Nucleus accumbens (tissue), 56 donors: ENCODE measurements around the gene ATXN10.

ENCODE experiments used
- DNase-seq, 56 donors: peaks; one replicate each; lab custom pipeline; 2025; lab: John Stamatoyannopoulos, UW

ATXN10 gene

DNA sequence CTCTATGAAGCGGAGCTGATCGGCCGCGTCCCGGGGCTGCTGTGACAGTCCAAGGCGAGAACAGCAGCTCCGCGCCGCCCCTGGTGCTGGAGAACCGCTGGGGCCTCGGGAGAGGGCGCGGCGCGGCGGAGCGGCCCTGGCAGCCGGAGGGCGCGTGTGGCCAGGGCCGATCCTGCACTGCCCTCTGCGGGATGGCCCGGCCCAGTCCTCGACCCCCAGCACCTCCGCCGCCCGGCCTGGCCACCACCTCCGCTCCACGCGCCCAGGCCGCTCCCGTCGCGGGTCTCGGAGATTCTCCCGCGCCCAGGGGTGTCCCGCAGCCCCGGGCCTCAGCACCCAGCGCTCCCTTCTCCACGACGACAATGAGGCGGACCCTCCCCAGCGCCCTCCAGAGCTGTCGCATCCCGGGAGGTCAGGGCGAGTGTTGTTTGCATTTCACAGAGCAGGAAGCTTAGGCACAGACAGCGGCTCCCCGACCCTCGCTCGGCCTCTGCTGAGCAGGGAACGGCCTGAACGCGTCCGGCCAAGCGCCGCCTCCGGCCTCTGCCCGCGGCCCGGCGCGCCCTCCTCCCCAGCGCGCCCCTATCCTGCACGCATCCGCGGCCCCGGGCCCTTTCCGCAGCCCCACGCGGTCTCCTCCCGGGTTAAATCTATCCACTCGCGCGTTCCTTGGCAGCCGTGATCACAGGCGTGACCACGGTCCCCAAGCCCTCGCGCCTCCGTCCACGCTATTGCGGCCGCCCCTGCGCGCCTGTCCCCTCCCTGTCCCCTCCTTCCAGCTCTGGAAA is 195.7 kb downstream of the ATXN10 start:
- DNase-seq: peak in 1 of 56 donors; percentile 27

DNA sequence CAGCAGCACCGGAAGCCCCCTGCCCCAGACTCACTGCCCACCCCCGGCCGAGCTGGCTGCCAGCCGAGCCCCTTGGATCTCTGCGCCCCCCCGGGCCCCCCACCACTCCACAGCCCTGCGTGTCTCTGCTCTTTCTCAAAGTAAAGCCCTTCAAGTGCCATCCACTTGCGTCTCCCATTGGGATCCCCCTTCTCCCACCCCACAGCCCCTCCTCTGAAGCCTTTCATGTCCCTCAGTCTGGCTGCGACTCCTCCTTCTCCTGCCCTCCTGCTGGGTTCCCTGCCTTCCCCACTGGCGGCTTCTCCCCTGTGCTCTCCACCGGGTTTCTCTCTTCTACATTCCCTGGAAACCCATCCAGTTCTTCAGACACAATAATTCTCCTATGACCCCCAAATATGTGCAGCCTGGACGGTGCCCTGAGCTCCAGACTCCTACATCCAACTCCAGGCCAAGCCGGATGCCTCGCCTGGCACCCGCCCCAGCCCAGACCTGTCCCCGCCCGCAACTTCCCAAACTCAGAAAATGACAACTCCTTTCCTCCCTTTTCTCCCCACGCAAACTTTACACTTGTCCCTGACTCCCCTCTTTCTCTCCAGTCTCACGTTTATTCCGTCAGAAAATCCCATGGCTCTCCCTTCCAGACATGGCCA is 196.4 kb downstream of the ATXN10 start:
- no peak for DNase-seq

DNA sequence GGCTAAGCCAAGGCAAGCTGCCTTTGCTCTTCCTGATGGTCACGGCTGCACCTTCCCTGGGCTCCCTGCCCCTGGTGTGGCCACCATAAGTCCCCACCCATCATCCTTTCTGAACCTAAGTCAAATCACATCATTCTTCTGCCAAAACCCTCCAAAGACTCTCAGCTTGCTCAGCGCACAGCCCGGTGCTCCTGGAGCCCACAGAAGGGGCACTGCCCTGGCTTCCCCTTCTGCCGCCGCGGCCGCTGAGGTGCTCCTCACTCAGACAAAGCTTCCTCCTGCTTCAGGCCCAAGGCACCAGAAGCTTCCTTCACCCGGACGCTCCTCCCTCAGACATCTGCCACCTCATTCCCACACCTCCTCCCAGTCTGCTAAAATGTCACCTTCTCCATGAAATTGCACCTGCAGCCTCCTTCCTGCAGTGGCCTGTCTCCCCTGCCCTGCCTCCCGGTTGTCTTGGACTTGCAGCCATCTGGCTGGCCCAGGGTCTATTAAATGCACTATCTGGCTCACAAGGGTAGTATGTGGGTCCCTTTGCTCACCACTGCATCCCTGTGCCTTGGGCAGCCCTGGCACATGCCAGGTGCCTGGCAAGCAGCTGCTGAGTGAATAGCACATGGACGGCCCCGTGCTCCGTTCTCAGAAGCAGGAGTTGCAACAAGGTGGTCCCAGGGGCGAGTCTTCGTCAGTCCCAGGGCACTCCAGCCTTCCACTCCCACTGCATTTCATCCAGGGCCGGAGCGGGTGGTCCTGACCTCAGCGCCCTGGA is 197.1 kb downstream of the ATXN10 start:
- DNase-seq: no peak

DNA sequence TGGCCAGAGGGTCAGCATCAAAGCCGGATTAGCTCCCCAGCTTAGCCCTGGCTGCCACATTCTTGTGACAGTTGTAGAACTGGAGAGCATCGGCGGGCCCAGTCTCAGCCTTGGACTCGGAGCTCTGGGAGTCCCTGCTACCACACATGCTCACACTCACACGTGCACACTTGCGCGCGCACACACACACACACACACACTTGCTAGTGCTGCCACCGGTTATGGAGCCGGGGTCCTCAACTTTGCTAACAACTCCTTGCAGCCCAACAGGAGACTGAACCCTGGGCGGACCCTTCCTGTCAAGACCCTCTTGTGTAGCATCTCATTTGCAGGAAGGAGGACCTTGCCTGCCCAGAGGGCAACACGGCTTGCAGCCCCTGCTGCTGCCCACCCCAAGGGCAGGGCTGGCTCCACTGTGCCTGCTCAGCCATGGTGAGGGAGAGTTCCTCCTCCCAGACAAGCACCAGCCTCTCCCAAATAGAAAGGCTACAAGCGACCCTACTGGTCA is 197.8 kb downstream of the ATXN10 start:
- DNase-seq: no peak

DNA sequence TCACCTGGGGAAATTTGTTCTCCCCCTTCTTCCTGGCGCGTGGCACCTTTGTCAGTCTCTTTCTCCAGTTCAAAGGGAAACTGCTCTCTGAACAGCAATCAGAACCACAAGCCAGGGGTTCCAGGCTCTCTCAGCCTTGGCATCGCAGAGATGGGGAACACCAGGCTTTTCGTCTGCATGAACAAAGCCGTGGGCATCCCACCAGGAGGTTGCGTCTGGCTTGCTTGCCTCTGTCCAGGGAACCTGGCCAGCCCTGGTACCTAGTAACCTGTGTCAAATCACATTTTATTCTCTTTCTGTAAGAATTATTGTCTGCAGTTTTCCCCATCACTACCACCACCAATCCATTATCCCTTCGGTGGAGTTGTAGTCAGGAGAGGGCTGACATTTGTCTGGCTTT is 198.4 kb downstream of the ATXN10 start:
- DNase-seq: no peak

DNA sequence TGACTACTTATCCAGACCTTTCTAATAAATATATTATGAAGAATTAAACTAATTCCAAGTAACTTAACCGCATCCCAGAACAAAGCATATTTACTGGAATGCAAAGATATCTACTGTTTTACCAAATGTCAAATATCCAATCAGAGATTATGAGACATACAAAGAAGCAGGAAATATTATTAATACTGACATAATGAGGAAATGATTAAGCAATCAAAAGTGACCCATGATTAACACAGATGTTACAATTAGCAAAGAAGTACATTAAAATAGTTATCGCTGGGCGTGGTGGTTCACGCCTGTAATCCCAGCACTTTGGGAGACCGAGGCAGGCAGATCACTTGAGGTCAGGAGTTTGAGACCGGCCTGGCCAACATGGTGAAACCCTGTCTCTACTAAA is 200.1 kb downstream of the ATXN10 start:
- no peak for DNase-seq

DNA sequence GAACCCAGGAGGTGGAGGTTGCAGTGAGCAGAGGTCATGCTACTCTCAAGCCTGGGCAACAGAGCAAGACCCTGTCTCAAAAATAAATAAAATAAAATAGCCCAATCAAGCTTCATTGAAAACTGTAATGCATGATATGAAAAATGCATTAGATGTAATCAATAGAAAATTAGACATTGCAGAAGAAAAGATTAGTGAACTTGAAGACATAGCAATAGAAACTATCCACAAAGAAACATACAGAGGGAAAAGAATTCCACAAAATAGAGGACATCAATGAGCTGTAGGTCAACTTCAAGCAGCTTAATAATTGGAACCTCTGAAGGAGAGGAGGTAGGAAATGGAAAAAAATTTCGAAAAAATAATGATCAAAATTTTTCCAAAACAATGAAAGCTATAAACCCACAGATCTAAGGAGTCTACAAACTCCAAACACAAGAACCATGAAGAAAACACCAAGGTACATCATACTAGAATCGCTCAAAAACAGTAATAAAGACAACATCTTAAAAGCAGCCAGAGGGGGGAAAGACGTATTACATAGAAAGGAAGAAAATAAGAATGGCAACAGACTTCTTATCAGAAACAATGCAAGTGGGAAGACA is 201.1 kb downstream of the ATXN10 start:
- no peak for DNase-seq

DNA sequence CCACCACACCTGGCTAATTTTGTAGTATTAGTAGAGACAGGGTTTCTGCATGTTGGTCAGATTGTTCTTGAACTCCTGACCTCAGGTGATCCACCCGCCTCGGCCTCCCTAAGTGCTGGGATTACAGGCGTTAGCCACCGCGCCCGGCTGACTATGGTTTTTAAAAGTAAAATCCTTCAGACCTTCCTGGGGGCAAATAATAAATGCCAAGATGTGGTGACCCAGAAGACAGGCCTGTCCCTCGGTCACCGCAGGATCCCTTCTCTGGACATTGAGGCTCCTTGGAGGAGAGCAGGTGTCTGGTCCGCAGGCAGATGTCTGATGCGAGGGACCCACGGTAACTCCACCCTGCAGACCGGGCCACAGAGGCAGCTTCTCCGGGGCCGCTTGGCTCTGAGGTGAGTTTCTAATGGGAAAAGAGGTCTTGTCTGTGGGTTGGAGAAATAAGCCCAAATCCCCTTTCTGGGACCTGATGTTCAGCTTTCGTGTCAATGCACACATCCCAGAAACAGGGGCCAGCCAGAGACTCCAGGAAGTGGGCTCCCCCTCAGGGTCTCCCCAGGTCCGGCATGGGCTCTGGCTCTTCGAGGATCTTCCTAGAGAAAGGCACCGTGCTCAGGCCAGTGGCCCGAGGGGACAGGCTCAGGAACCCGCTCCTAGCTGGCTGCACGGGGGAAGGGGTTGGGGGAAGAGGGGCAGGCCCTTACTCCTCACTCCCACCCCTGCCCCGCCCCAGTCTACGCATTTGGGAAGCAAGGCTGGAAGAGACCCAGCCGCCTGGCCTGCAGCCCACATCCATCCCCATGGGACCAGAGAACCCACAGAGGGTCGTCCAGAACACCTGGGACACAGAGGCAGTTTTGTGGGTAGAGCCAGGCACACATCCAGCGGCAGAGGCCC is 204.8 kb downstream of the ATXN10 start:
- DNase-seq: no peak

DNA sequence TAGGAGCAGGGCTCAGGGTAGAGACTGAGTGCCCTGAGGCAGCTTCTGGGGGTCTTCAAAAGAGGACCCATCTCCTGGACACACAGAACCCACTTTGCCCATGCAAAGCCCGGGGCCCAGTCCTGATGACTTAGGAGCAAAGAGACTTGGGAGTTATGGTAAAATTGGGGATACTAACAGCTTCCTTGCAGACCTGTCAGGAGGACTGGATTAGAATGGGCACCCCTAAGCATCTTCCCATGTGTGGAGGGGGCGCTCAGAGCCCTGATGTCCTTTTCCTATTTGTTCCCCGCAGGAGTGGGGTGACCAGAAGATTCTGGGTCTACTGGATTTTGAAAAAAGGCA is 205.4 kb downstream of the ATXN10 start:
- no peak for DNase-seq

DNA sequence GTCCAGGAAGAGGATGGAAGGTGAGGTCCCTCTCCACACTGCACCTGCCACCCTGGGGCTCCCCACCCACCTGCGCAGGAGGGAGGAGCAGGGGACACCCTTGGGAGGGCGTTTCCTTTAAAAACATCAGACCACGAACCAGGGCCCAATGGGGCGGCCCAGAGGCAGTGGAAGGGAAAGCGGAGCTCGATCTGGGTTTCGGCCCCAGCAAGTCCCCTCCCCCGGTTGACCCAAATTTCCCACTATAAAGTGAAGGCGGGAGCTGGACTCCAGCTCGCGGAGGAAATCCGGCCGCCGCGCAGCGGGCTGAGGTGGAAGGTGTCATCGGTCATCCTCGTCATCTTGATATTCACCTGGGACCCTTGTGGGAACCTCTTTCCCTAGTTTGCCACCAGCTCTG is 206.0 kb downstream of the ATXN10 start:
- no peak for DNase-seq

DNA sequence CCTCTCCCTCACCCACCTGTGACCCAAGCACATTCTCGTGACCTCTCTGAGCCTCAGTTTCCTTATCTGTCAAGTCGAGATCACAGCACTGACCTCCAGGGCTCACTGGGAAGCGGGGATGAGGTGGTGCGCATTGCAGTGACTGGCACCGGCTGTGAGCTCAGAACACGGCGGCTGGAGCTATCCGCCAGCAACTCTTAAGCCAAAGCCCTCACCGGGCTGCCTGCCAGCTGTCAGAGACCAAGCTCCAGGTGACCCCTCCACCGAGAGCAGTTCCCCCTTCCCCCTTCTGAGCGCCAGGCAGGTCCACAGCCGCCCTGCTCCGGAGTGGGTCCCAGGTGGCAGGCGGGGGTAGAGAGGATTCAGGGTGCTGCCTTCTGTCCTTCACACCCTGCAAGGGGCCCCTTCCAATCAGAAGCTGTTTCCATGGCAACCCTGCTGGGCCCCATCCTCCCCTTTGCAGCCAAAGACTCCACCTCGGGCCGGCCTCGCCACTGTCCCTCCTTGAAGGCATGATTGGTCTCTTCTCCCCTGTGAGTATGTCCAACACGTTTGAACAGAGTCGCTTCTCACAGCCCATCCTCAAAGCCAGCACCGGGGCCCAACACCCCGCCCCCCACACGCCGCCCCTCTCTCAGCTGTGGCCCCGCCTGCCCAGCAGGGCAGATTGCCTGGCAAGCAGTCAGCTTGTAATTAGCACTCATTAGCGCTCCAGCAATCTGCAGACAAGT is 206.6 kb downstream of the ATXN10 start:
- peak in 3 of 56 donors; percentile 23 to 26 (median 25) for DNase-seq

DNA sequence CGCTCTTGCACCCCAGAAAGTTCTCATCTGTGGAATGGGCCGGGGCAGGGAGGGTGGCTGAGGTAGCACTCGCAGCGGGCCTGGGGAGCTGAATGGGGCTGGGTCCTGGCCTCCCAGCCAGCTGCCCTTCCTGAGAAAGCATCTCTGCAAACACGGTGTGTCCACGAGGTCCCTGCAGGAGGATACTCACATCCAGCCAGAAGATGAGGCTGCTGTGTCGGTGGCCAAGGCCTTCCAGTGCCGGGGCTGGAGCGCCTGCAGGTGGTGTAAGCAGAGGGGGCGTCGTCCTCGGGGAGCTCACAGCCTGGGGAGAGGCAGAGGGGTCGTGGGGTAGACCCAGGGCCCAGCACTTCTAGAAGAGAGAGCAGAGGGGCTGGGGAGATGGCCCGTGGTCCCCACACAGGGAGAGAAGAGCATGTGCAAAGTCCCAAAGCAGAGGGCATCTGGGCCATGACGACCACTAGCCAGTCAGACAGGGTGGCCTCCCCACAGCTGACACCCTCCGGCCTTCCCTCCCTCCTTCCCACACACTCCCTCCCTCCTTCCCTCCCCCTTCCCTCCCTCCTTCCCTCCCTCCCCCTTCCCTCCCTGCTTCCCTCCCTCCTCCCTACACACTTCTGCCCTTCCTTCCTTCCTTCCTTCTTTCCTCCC is 207.4 kb downstream of the ATXN10 start:
- DNase-seq: no peak

DNA sequence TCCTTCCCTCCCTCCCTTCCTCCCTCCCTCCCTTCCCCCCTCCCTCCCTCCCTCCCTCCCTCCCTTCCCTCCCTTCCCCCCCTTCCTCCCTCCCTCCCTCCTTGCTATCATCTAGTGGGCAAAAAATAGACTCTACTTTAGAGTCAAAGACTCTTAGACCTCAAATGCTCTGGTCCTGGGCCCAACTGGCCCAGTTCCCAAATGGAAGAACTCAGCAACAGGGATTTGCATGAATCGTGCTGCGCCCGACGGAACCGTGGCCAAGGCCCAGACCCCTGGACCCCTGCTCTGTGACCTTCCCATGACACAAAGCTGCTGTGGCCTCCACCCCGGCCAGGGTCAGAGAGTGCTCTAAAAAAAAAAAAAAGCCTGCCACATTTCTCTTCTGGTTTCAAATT is 207.9 kb downstream of the ATXN10 start:
- no peak for DNase-seq

DNA sequence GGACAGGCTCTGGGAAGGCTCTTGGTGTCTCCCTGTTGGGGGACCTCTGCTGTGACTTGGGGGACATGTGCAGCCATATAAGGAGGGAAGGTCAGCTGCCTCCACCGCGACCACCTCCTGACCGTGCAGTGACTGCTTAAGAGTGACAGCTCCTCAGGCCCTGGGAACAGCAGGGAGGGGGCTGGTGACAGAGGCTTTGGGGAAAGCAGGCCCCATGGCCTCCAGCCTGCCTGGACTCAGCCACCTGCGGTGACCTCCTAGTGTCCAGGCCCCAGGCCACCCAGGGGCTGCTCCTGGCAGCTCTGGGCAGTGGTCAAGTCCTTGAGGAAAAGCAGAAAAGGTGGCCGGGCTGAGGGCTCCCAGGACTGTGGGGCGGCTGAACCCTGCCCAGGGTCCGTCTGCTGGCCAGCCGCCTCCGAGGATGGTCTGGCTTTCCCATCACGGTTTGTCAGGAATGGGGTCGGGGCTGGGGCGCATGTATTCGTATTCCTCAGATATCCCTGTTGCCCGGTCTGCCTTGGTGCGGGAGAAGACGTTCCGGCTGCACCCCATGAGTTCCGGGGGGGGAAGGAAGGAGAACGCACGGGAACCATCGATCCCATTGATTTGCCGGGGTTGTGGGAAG is 208.6 kb downstream of the ATXN10 start:
- DNase-seq: no peak

DNA sequence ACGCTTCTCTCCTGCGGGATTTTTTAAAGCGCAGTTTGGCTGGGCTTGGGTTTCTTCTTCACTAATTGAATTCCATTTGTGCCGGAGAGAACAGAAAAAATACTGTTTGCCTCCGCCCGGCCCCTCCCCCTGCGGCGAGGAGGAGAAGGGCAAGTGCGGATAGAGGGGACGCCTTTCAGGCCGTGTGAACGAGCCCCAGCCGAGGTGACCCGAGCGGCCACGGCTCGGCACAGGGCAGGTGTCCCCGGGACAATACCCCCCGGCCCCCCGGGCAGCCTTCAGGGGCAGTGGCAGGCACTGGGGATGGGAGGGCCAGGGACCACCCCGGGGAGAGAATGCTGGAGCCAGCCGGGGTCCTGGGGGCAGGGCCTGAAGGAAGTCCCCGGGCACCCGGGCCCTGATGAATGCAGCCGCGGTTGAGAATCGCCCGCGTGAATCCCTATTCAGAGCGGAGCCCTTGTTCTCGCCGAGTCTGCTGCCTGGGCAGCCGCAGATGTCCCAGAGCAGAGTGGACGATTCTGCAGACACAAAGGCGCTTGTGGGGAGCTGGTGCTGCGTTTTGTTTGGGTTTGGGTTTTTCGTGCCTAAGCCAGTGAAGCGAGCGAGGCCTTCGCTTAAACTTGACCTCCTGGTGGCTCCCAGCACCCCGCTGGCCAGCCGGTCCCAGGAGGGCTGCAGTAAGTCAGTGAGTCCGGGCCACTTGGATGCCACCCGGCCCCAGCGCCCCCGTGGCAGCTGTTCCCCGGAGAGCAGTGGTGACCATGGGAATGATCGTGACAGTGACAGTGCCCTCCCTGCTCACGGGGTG is 209.3 kb downstream of the ATXN10 start:
- DNase-seq: peak in 18 of 56 donors; percentile 11 to 57 (median 30)

DNA sequence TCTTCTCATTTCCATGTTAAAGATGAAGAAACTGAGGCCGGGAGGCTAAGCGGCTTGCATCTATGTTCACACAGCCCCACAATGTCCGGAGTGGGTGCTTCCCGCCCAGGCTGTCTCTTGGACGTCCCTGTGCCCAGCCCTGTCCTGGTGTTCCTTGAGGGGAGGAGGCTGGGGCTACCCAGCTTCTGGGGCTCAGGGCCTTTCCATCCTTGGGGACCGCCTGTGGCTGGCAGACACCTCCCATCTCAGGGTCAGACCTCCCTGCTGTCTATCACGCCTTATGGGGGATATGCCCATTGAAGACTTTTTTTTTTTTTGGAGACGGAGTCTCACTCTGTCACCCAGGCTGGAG is 209.9 kb downstream of the ATXN10 start:
- DNase-seq: no peak
